Renal pelvis (tissue), 4 donors: ENCODE data around the gene P2RX2. TPM values are rescaled to one million over a fixed set of nuclear protein-coding genes. Genes with fewer than 3 reads are reported as not detected.

Source experiments
- DNase-seq: peaks from one replicate; pipeline ENCODE4 v3.0.0-alpha.2; 2013
- polyA plus RNA-seq, 3 donors: library from polyadenylated mRNA; unstranded; fragments of 120-200 nt; gene quantifications; one replicate each; pipeline ENCODE4 v1.2.1, GENCODE V29; 2013; ENCODE audit not compliant: insufficient read length in 3 of 3

P2RX2 gene
- polyA plus RNA-seq, 3 donors, result 1.6 to 1.8 (median 1.6) TPM

- no peak for DNase-seq
Measured at GRCh38 chr12:132619071-132619385, 452 bp downstream of the P2RX2 start.

- no peak for DNase-seq
Measured at GRCh38 chr12:132619386-132620112, 973 bp downstream of the P2RX2 start.

DNA sequence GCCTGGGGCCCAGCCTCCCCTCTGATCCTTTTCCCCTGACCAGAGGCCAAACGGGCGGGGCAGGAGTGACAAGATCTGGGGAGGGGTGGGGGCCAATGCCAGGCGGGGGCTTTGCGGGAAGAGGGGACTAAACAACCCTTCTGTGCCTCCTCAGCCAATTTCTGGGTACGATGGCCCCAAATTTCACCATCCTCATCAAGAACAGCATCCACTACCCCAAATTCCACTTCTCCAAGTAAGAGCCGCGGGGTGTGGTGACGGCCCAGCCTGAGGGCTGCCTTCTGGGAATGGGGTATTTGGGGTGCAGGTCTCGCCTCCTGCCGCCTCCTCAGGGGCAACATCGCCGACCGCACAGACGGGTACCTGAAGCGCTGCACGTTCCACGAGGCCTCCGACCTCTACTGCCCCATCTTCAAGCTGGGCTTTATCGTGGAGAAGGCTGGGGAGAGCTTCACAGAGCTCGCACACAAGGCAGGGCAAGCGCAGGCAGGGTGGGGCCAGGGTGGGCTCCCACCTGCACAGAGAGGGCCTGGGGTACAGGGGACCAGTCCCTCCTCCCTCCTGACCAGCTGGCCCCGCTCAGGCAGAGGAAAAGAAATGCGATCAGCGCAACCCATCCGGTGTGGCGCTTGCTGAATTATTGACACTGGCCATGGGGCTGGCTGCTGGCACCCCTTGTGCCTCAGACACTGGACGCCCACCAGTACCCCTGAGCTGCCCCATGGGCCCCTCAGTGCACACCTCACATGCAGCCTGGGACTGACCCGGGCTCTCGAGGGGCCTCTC lies 1.7 kb downstream of the P2RX2 start:
- DNase-seq, result no peak

DNA sequence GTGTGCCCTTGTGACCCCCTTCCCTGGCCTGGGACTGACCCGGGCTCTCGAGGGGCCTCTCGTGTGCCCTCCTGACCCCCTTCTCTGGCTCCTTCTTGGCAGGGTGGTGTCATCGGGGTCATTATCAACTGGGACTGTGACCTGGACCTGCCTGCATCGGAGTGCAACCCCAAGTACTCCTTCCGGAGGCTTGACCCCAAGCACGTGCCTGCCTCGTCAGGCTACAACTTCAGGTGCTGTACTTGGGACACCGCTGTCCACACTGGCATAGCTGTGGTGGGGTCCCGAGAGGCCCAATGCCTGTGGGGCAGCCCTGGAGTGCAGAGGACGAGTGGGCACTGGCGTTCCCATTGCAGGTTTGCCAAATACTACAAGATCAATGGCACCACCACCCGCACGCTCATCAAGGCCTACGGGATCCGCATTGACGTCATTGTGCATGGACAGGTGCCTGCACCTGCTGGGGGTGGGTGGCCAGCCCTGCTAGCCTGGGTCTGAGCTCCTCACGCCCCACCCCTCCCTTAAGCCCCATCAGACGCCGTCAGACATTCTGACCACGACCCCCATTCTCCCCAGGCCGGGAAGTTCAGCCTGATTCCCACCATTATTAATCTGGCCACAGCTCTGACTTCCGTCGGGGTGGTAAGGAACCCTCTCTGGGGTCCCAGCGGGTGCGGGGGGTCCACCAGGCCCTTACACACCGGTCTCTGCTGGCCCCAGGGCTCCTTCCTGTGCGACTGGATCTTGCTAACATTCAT lies 2.5 kb downstream of the P2RX2 start:
- no peak for DNase-seq

DNA sequence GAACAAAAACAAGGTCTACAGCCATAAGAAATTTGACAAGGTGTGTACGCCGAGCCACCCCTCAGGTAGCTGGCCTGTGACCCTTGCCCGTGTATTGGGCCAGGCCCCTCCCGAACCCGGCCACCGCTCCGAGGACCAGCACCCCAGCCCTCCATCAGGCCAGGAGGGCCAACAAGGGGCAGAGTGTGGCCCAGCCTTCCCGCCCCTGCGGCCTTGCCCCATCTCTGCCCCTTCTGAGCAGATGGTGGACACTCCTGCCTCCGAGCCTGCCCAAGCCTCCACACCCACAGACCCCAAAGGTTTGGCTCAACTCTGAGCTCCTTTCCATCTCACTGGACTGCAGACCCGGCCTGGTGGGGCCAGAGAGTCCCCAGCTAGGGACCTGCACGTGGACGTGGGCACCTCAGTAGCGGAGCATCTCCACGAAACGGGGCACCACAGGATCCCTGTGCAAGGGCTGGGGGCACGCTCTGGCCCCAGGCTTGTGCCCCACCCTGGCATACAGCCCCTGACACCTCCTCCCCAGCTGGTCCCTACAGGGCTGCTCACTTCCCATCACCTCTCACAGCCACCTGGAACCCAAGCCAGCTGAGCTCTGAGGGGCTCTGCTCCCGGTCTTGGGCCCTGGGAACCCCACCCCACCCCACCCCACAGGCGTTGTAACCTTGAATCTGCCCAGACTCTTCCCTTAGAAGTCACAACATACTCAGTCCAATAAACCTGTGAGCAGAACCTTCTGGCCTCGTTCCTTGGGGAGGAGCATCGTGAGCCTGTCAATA lies 3.3 kb downstream of the P2RX2 start:
- DNase-seq, result no peak

GRCh38 chr12:132622437-132623071 lies 4.0 kb downstream of the P2RX2 start:
- DNase-seq, result peak; percentile 88

GRCh38 chr12:132623072-132623869 lies 4.7 kb downstream of the P2RX2 start:
- no peak for DNase-seq

- no peak for DNase-seq
Measured at GRCh38 chr12:132624186-132624855, 5.7 kb downstream of the P2RX2 start.

GRCh38 chr12:132624910-132625630 lies 6.5 kb downstream of the P2RX2 start:
- no peak for DNase-seq

GRCh38 chr12:132625731-132626430 lies 7.3 kb downstream of the P2RX2 start:
- DNase-seq, result no peak

DNA sequence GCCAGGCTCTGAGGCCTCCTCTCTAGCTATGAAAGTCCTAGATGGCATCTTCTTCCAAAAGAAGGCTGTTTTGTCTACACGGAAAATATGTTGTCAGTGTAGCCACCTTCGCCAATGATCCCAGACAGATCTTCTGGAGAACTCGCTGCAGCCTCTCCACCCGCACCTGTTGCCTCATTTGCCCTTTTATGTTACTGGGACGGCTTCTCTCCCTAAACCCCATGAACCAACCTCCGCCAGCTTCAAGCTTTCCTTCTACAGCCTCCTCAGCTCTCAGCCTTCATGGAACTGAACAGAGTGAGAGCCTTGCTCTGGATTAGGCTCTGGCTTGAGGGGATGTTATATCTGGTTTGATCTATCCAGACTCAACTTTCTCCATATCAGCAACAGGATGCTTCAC lies 10.8 kb downstream of the P2RX2 start:
- no peak for DNase-seq

GRCh38 chr12:132630672-132631071 lies 12.1 kb downstream of the P2RX2 start:
- no peak for DNase-seq

DNA sequence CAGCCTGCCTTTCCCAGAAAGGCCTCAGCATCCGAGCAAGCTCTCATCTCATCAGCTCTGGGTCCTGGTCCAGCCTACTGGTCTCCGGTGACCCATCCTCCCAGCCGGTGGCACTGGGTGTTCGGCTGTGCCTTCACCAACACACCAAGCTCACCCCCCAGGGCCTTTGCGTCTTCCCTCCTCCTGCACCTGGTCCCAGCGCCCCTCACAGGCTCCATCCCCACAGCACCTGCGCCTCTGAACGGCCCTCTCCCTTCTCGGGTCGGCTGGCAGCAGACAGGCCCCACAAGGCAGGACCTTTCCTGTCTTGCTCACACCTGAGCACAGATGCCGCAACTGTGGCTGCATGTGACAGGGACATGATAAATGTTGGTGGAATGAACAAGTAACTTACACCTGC lies 13.1 kb downstream of the P2RX2 start:
- DNase-seq, result no peak

DNA sequence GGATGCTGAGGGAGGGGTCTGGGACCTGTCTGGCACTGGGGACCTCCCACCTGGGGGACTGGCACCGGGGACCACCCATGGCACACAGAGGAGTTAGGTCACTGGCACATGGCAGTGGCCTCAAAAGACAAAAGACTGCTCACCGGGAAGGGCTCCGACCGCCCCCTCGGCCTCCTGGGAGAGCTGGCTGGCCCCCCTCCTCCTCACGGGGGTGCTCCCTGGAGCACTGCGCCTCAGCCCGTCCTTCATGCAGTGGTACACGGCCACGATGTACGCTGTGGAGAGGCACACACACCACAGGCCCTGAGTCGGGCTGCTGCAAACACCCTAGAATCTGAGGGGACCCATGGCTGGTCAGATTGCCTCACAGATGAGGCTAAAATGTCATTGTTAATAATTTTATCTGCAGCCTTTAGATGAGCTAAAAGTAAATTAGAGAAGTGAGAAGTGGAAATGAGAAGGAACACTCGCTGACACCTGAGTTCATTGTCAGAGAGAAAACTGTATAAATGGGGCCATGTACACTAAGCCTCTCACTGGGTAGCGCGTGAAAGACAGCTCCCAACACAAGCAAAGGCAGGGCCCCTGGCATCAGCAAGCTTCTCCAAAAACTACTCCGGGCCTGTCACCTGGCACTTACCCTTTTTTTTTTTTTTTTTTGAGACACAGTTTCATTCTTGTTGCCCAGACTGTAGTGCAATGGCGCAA lies 14.1 kb downstream of the P2RX2 start:
- DNase-seq, result no peak

DNA sequence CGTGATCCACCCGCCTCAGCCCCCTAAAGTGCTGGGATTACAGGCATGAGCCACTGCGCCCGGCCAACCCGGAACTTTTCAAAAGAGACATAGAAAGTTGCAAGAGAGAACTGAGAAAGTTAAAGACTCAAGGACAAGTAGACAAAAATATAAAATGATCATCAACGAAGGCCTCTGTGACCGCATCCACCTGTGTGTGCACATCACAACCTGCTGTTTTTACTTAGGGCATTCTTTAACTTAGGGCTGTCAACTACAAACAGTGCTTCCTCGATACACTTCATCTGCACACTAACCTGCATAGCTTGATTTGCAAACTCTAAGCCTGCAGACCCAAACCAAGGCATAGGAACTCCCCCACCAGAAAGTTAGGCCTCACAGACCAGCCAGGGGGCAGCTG lies 14.8 kb downstream of the P2RX2 start:
- no peak for DNase-seq

DNA sequence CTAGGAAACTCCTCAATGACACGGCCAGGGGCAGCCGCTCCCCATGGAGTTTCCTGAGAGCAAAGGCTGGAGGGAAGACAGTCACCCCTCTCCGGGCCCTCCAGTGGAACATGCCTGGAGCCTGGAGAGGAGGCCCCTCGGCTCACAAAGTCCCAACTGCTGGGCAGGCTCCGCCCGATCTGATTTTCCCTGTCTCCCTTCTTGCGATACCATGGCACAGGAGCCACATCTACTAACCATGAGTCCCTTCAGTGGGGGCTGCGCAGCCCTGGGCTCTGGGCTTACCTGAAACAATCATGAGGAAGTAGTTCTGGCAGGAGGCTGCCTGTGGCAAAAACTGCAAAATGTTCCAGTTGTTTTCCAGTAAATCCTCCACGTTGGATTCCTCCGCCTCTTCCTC lies 15.3 kb downstream of the P2RX2 start:
- DNase-seq, result no peak

GRCh38 chr12:132634411-132634990 lies 15.9 kb downstream of the P2RX2 start:
- no peak for DNase-seq
